ENCODE results near the gene TBC1D21. TPM values are rescaled to one million over a fixed set of nuclear protein-coding genes. Genes with fewer than 3 reads are reported as not detected.

Gene TBC1D21
- total RNA-seq, 1 experiment from 2014 or later: not detected

GRCh38 chr15:73901126-73901810 lies 27.9 kb downstream of the TBC1D21 start:
- intact Hi-C loops (cut with micrococcal nuclease): no loop called here
- no peaks in the 10 kb centered on the region for H3K4me1 Mint-ChIP-seq (ENCODE audit: insufficient read depth, unreplicated experiment)
- BruUV-seq (replicated peaks): no TSS peak
- CTCF ChIA-PET: interaction anchor here (0.6 to 0.7 kb wide), 2 partner anchors 26 to 27 kb away, joined by 3 to 4 read pairs; no protein-coding TSS in a partner anchor
- no peak overlapping the region for H3K4me3 Mint-ChIP-seq (ENCODE audit: unreplicated experiment)
- POLR2A ChIA-PET: no interaction called here
- no peaks in the 10 kb centered on the region for H3K36me3 Mint-ChIP-seq (ENCODE audit: insufficient read depth, unreplicated experiment)
- H3K27ac Mint-ChIP-seq (ENCODE audit: low read depth, unreplicated experiment): no peak overlapping the region
- TF ChIP-seq CTCF (IDR thresholded peaks at IDR 0.05; ENCODE audit: unreplicated experiment): no peak
- no peak for DNase-seq (ENCODE audit: unreplicated experiment)
- no peaks in the 10 kb centered on the region for H3K9me3 Mint-ChIP-seq (ENCODE audit: unreplicated experiment)
- peaks cover 11% of the 10 kb centered on the region for H3K27me3 Mint-ChIP-seq (ENCODE audit: insufficient read depth, unreplicated experiment)

- Mint-ChIP-seq H3K27me3 (ENCODE audit: insufficient read depth, unreplicated experiment) (peaks cover 11% of the 10 kb centered on the region), H3K27ac (ENCODE audit: low read depth, unreplicated experiment) (no peak overlapping the region), H3K4me3 (ENCODE audit: unreplicated experiment) (no peak overlapping the region), H3K9me3 (ENCODE audit: unreplicated experiment) (no peaks in the 10 kb centered on the region), H3K4me1 (ENCODE audit: insufficient read depth, unreplicated experiment) (no peaks in the 10 kb centered on the region), H3K36me3 (ENCODE audit: insufficient read depth, unreplicated experiment) (no peaks in the 10 kb centered on the region)
- no TSS peak for BruUV-seq (replicated peaks)
- intact Hi-C loops (cut with micrococcal nuclease): no loop called here
- ChIA-PET POLR2A (no interaction called here), CTCF (no interaction called here)
- no peak for DNase-seq (ENCODE audit: unreplicated experiment)
- TF ChIP-seq CTCF (IDR thresholded peaks at IDR 0.05; ENCODE audit: unreplicated experiment): no peak
These were observed 29.0 kb downstream of the TBC1D21 start for GRCh38 chr15:73902121-73903020.

GRCh38 chr15:73904026-73904815 lies 30.9 kb downstream of the TBC1D21 start:
- ChIA-PET CTCF (interaction anchor here (0.6 to 1.0 kb wide), 3 partner anchors 33 to 777 kb away, joined by 3 read pairs; no protein-coding TSS in a partner anchor), POLR2A (interaction anchor here (1.0 kb wide), 1 partner anchor 347 kb away, joined by 3 read pairs; no protein-coding TSS in a partner anchor)
- peaks cover 11% of the 10 kb centered on the region for H3K27me3 Mint-ChIP-seq (ENCODE audit: insufficient read depth, unreplicated experiment)

More at GRCh38 chr15:73904026-73904815, 30.9 kb downstream of the TBC1D21 start:
- no peaks in the 10 kb centered on the region for H3K36me3 Mint-ChIP-seq (ENCODE audit: insufficient read depth, unreplicated experiment)
- DNase-seq (ENCODE audit: unreplicated experiment): no peak
- no peak overlapping the region for H3K4me3 Mint-ChIP-seq (ENCODE audit: unreplicated experiment)
- H3K4me1 Mint-ChIP-seq (ENCODE audit: insufficient read depth, unreplicated experiment): no peaks in the 10 kb centered on the region
- H3K27ac Mint-ChIP-seq (ENCODE audit: low read depth, unreplicated experiment): no peak overlapping the region
- BruUV-seq (replicated peaks): no TSS peak
- H3K9me3 Mint-ChIP-seq (ENCODE audit: unreplicated experiment): no peaks in the 10 kb centered on the region
- intact Hi-C loops (cut with micrococcal nuclease): no loop called here
- TF ChIP-seq CTCF (IDR thresholded peaks at IDR 0.05; ENCODE audit: unreplicated experiment): no peak
